ENCODE data around the gene FOXO4.

DNA sequence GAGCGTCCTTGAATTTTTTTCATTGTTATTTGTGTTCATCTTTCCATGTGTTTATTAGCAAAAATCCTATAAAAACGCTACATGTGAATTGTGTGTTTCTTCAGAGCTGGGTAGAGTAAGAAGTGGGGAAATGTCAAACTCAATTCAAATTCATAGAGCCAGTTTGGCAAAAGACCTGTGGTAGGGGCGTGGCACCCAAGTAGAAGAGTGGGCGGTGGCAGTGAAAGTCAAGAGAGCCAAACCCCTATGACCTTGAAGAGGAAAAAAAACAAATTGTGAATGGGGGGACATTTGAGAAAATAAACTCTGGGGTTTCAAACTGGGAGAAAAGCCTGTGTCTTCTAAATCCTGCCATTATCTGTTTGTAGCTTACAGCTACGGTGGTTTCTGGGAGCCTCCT, 4.4 kb upstream of the FOXO4 start:
- TF ChIP-seq, protein P1, sequence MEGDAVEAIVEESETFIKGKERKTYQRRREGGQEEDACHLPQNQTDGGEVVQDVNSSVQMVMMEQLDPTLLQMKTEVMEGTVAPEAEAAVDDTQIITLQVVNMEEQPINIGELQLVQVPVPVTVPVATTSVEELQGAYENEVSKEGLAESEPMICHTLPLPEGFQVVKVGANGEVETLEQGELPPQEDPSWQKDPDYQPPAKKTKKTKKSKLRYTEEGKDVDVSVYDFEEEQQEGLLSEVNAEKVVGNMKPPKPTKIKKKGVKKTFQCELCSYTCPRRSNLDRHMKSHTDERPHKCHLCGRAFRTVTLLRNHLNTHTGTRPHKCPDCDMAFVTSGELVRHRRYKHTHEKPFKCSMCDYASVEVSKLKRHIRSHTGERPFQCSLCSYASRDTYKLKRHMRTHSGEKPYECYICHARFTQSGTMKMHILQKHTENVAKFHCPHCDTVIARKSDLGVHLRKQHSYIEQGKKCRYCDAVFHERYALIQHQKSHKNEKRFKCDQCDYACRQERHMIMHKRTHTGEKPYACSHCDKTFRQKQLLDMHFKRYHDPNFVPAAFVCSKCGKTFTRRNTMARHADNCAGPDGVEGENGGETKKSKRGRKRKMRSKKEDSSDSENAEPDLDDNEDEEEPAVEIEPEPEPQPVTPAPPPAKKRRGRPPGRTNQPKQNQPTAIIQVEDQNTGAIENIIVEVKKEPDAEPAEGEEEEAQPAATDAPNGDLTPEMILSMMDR (IDR thresholded peaks at IDR 0.05 in 8 of 11, conservative IDR thresholded peaks at IDR 0.05 in 3 of 11) = no peak
- TF ChIP-seq POLR2AphosphoS5 (IDR thresholded peaks at IDR 0.05) = no peak
